Upper lobe of left lung (tissue), 6 donors: ENCODE measurements around the gene AGPS. TPM values are rescaled to one million over a fixed set of nuclear protein-coding genes. Genes with fewer than 3 reads are reported as not detected.

Experiments used
- ATAC-seq, 2 donors: fragments of 200-7000 bp; cut with Tn5 transposase; one replicate each; pipeline ENCODE4 v1.9.1; 2022; ENCODE audit warnings: mild to moderate bottlenecking in 2 of 2, moderate library complexity in 2 of 2; ENCODE audit not compliant: low FRiP score in 2 of 2
- DNase-seq, 2 donors: peaks; one replicate each; pipeline ENCODE4 v3.0.0-alpha.2; 2019 to 2020
- H3K27ac ChIP-seq, 4 donors: fragments of 200-600 bp; sonication (generic); one replicate each; pipeline ENCODE4 v1.5.1; 2016 to 2019
- H3K27me3 ChIP-seq, 4 donors: fragments of 200-600 bp; sonication (generic); one replicate each; pipeline ENCODE4 v1.5.1; 2017 to 2019
- H3K36me3 ChIP-seq, 4 donors: fragments of 200-600 bp; sonication (generic); one replicate each; pipeline ENCODE4 v1.5.1; 2016 to 2019
- H3K4me1 ChIP-seq, 4 donors: fragments of 200-600 bp; sonication (generic); one replicate each; pipeline ENCODE4 v1.5.1; 2018 to 2019
- H3K4me3 ChIP-seq, 4 donors: fragments of 200-600 bp; sonication (generic); one replicate each; pipeline ENCODE4 v1.5.1; 2017 to 2019; ENCODE audit warnings: mild to moderate bottlenecking in 2 of 4, moderate library complexity in 1 of 4
- H3K9me3 ChIP-seq, 4 donors: fragments of 200-600 bp; sonication (generic); one replicate each; pipeline ENCODE4 v1.5.1; 2018 to 2019
- EP300 ChIP-seq, 4 donors: sonication (generic); formaldehyde crosslinking; IDR thresholded peaks; one replicate each; pipeline ENCODE4 v1.5.1; 2017; ENCODE audit warnings: antibody characterized with exemption in 4 of 4, control low read depth in 2 of 4
- POLR2A ChIP-seq, 4 donors: fragments of 450-650 bp; IDR thresholded peaks; one replicate each; pipeline ENCODE4 v1.5.1; 2016 to 2017; ENCODE audit warnings: antibody characterized with exemption in 4 of 4, mild to moderate bottlenecking in 2 of 4
- POLR2AphosphoS5 ChIP-seq, 2 donors: sonication (generic); formaldehyde crosslinking; IDR thresholded peaks; one replicate each; pipeline ENCODE4 v1.5.1; 2017; ENCODE audit warnings: antibody characterized with exemption in 2 of 2
- WGBS, 2 donors: methylation state at CpG; one replicate each; pipeline ENCODE4 v1.1.5; 2017 to 2018; 5-methylcytosine and 5-hydroxymethylcytosine counted together
- total RNA-seq, 6 donors: library from RNA; depleted of rRNA in 4 of 6; stranded (reverse); fragments of >200 nt in 4 of 6; gene quantifications; one replicate each; pipeline versions ENCODE4 v1.1.0 to v1.2.1, GENCODE V29; 2016 to 2021
- TF ChIP-seq, protein P1 (sequence below), 6 experiments: fragments of 450-650 bp in 4 of 6; fragments of 200-600 bp in 2 of 6; sonication (generic) in 2 of 6; IDR thresholded peaks; one replicate each; pipeline ENCODE4 v1.5.1; 2016 to 2019; ENCODE audit warnings: antibody characterized with exemption in 6 of 6
- donor health status: DM: no; HTN: no; CAD: no; lungs with moderate emphysema.
- donor health status: DM: no; HTN: yes; CAD: no; lungs with severe emphysema.

Gene AGPS
- total RNA-seq, 6 donors from 2014 or later: 38.8 to 81.6 (median 50.0) TPM

DNA sequence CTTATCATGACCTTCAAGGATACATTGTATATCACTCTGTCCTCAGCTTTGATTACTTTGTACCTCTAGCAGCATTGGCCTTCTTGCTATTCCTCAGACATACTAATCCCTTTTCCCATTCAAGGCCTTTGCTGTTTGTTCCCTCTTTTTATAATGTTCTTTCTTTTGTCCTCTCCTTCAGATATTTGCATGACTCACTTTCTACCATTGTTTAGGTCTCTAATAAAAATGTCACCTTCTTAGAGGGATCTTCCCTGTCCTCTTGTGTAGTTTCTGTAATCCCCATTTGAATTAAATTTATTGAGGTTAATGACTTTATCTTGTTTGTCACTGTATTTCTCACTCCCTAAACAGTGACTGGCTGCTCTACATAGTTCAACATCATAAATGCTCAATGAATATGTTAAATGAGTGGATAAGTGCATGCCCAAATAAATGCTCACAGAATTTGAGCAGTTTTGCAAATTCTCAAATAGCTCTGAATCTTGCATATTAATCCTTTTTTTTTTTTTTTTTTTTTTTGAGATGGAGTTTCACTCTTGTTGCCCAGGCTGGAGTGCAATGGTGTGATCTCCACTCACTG lies 135.9 kb downstream of the AGPS start:
- H3K4me1 ChIP-seq: no peaks in the 10 kb centered on the region
- no peak for DNase-seq
- no peaks in the 10 kb centered on the region for H3K9me3 ChIP-seq
- H3K27me3 ChIP-seq: no peaks in the 10 kb centered on the region
- H3K27ac ChIP-seq: no peak overlapping the region
- no peak overlapping the region for H3K4me3 ChIP-seq
- TF ChIP-seq POLR2A (IDR thresholded peaks at IDR 0.05) (no peak), EP300 (IDR thresholded peaks at IDR 0.05) (no peak), POLR2AphosphoS5 (IDR thresholded peaks at IDR 0.05) (no peak)
- TF ChIP-seq, protein P1, sequence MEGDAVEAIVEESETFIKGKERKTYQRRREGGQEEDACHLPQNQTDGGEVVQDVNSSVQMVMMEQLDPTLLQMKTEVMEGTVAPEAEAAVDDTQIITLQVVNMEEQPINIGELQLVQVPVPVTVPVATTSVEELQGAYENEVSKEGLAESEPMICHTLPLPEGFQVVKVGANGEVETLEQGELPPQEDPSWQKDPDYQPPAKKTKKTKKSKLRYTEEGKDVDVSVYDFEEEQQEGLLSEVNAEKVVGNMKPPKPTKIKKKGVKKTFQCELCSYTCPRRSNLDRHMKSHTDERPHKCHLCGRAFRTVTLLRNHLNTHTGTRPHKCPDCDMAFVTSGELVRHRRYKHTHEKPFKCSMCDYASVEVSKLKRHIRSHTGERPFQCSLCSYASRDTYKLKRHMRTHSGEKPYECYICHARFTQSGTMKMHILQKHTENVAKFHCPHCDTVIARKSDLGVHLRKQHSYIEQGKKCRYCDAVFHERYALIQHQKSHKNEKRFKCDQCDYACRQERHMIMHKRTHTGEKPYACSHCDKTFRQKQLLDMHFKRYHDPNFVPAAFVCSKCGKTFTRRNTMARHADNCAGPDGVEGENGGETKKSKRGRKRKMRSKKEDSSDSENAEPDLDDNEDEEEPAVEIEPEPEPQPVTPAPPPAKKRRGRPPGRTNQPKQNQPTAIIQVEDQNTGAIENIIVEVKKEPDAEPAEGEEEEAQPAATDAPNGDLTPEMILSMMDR (IDR thresholded peaks at IDR 0.05): no peak
- ATAC-seq: no peak
- peaks cover 0 to 4% (median 1%) of the 10 kb centered on the region in 4 donors for H3K36me3 ChIP-seq

DNA sequence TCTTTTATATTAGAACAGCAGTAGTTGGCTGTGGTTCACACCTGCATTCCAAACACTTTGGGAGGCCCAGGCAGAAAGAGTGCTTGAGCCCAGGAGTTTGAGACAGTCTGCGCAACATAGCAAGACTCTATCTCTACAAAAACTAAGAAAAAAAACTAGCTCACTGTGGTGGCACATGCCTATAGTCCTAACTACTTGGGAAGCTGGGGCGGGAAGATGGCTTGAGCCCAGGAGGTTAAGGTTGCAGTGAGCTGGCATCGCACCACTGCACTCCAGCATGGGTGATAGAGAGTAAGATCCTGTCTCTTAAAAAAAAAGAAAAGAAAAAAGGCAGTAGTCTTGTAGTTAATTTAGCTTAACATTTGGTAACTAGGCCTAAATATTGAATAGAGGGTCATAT lies 136.6 kb downstream of the AGPS start:
- 88 to 93% methylated on average over 3 of the region's 3 CpGs for WGBS, 2 donors
- Histone ChIP-seq H3K4me3 (no peak overlapping the region), H3K4me1 (no peaks in the 10 kb centered on the region), H3K27ac (no peak overlapping the region), H3K9me3 (no peaks in the 10 kb centered on the region), H3K27me3 (no peaks in the 10 kb centered on the region), H3K36me3 (no peaks in the 10 kb centered on the region)
- DNase-seq (no peak), ATAC-seq (no peak)
- TF ChIP-seq POLR2A (IDR thresholded peaks at IDR 0.05): no peak
- no peak for TF ChIP-seq EP300 (IDR thresholded peaks at IDR 0.05)
- TF ChIP-seq POLR2AphosphoS5 (IDR thresholded peaks at IDR 0.05): no peak
- TF ChIP-seq, protein P1 (IDR thresholded peaks at IDR 0.05): no peak

- no peak for DNase-seq
- Histone ChIP-seq H3K27ac (no peak overlapping the region), H3K27me3 (no peaks in the 10 kb centered on the region), H3K4me1 (no peaks in the 10 kb centered on the region), H3K36me3 (no peaks in the 10 kb centered on the region), H3K4me3 (no peak overlapping the region), H3K9me3 (no peaks in the 10 kb centered on the region)
- no peak for ATAC-seq
- TF ChIP-seq, protein P1 (IDR thresholded peaks at IDR 0.05): no peak
- TF ChIP-seq POLR2AphosphoS5 (IDR thresholded peaks at IDR 0.05) (no peak), EP300 (IDR thresholded peaks at IDR 0.05) (no peak), POLR2A (IDR thresholded peaks at IDR 0.05) (no peak)
These were observed 138.0 kb downstream of the AGPS start for GRCh38 chr2:177530561-177530960.

- no peaks in the 10 kb centered on the region for H3K27me3 ChIP-seq
- H3K36me3 ChIP-seq: no peaks in the 10 kb centered on the region
- TF ChIP-seq, protein P1 (IDR thresholded peaks at IDR 0.05): no peak
- no peak for TF ChIP-seq POLR2A (IDR thresholded peaks at IDR 0.05)
- TF ChIP-seq EP300 (IDR thresholded peaks at IDR 0.05): no peak
- TF ChIP-seq POLR2AphosphoS5 (IDR thresholded peaks at IDR 0.05): no peak
- no peak overlapping the region for H3K4me3 ChIP-seq
- DNase-seq (no peak), ATAC-seq (no peak)
- H3K4me1 ChIP-seq: no peaks in the 10 kb centered on the region
- no peak overlapping the region for H3K27ac ChIP-seq
- no peaks in the 10 kb centered on the region for H3K9me3 ChIP-seq
- 97 to 99% methylated on average over 5 of the region's 5 CpGs for WGBS, 2 donors
These were observed 139.1 kb downstream of the AGPS start for GRCh38 chr2:177531706-177532105.

DNA sequence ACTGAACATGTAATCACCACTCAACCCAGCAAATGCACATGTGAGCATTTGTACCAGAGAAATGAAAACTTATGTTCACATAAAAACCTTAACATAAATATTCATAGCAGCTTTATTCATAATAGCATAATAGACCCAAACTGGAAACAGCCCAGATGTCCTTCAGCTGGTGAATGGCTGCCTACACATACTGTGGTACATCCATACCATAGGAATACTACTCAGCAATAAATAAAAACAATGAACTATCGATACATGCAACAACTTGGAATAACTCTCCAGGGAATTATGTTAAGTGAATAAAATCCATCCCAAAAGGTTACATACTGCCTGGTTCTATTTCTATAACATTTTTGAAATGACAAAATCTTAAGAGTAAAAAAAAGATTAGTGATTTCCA lies 140.0 kb downstream of the AGPS start:
- H3K27ac ChIP-seq: no peak overlapping the region
- 97% methylated on average over 1 of the region's 1 CpG for WGBS, 2 donors
- no peaks in the 10 kb centered on the region for H3K9me3 ChIP-seq
- H3K36me3 ChIP-seq: no peaks in the 10 kb centered on the region
- ATAC-seq (no peak), DNase-seq (no peak)
- no peaks in the 10 kb centered on the region for H3K4me1 ChIP-seq
- H3K27me3 ChIP-seq: no peaks in the 10 kb centered on the region
- H3K4me3 ChIP-seq: no peak overlapping the region
- no peak for TF ChIP-seq POLR2AphosphoS5 (IDR thresholded peaks at IDR 0.05)
- TF ChIP-seq POLR2A (IDR thresholded peaks at IDR 0.05): no peak
- TF ChIP-seq EP300 (IDR thresholded peaks at IDR 0.05): no peak
- TF ChIP-seq, protein P1 (IDR thresholded peaks at IDR 0.05): no peak
